H1 (cell line): ENCODE measurements around the gene OR7A10. TPM values are rescaled to one million over a fixed set of nuclear protein-coding genes. Genes with fewer than 3 reads are reported as not detected.

Experiments
- CTCF ChIA-PET: fragments of 300-600 bp; sonication (Branson Sonifier 250); formaldehyde crosslinking; loops from one replicate; lab custom pipeline; 2021; ENCODE audit not compliant: partially characterized antibody; lab: Charles Lee
- POLR2A ChIA-PET: fragments of 300-600 bp; sonication (Branson Sonifier 250); formaldehyde crosslinking; loops from one replicate; lab custom pipeline; 2021; ENCODE audit warnings: inconsistent platforms; ENCODE audit not compliant: partially characterized antibody; lab: Charles Lee
- DNase-seq, 2 experiments: peaks; one replicate each; pipeline versions ENCODE4 v3.0.0 to v3.0.0-alpha.2; 2010 to 2022; ENCODE audit warnings: low spot score in 2 of 2, low read depth in 1 of 2, mixed read lengths in 1 of 2
- FAIRE-seq: peaks from 2 replicates; lab custom pipeline; 2011; peaks lifted over from hg19 to GRCh38; lab: Jason Lieb, UNC
- H2AFZ ChIP-seq: 2 replicates; pipeline ENCODE4 v1.8.1; 2012; ENCODE audit warnings: low read length, inconsistent platforms
- H2AK5ac ChIP-seq: 2 replicates; pipeline ENCODE4 v1.6.1; 2013; ENCODE audit warnings: low read depth, low read length
- H2BK120ac ChIP-seq: replicated peaks from 2 replicates; pipeline ENCODE3; 2013; ENCODE audit warnings: low read depth, low read length, inconsistent platforms
- H2BK12ac ChIP-seq: 2 replicates; pipeline ENCODE4 v1.6.1; 2013; ENCODE audit warnings: low read depth, low read length
- H2BK15ac ChIP-seq: 2 replicates; pipeline ENCODE4 v1.6.1; 2013; ENCODE audit warnings: low read length
- H2BK20ac ChIP-seq: 2 replicates; pipeline ENCODE4 v1.6.1; 2013; ENCODE audit warnings: low read length
- H2BK5ac ChIP-seq: 2 replicates; pipeline ENCODE4 v1.6.1; 2013; ENCODE audit warnings: low read depth, low read length
- H3K14ac ChIP-seq: 2 replicates; pipeline ENCODE4 v1.6.1; 2013; ENCODE audit warnings: inconsistent platforms; ENCODE audit not compliant: insufficient read length
- H3K18ac ChIP-seq: 2 replicates; pipeline ENCODE4 v1.6.1; 2013; ENCODE audit warnings: low read length; ENCODE audit errors: extremely low read depth
- H3K23ac ChIP-seq: 2 replicates; pipeline ENCODE4 v1.6.1; 2013; ENCODE audit warnings: inconsistent platforms; ENCODE audit not compliant: insufficient read length
- H3K23me2 ChIP-seq: 2 replicates; pipeline ENCODE4 v1.6.1; 2013; ENCODE audit warnings: low read depth, low read length
- H3K27ac ChIP-seq: 2 replicates; pipeline ENCODE4 v1.6.1; 2011; ENCODE audit warnings: low read depth, low read length, inconsistent platforms
- H3K27me3 ChIP-seq, 4 experiments: replicated peaks in 1 of 4; 1 replicate in 1 of 4; 2 replicates in 3 of 4; pipeline versions ENCODE4 v1.6.1 to v1.8.1; 2011 to 2013; ENCODE audit warnings: low read length in 3 of 4, mild to moderate bottlenecking in 3 of 4, inconsistent platforms in 2 of 4, mixed read lengths in 2 of 4, moderate library complexity in 1 of 4; ENCODE audit not compliant: control insufficient read depth in 3 of 4, insufficient read depth in 3 of 4; ENCODE audit errors: extremely low read depth in 1 of 4
- H3K36me3 ChIP-seq, 4 experiments: 2 replicates each; pipeline versions ENCODE4 v1.6.1 to v1.8.1; 2011 to 2013; ENCODE audit warnings: mild to moderate bottlenecking in 4 of 4, low read length in 3 of 4, moderate library complexity in 2 of 4, control low read depth in 1 of 4, inconsistent platforms in 1 of 4; ENCODE audit not compliant: insufficient read depth in 4 of 4, control insufficient read depth in 2 of 4
- H3K4ac ChIP-seq: replicated peaks from 2 replicates; pipeline ENCODE3; 2013; ENCODE audit warnings: low read length, low read depth, mixed read lengths, inconsistent platforms; ENCODE audit not compliant: insufficient read length
- H3K4me1 ChIP-seq, 4 experiments: replicated peaks in 1 of 4; 1 replicate in 1 of 4; 2 replicates in 3 of 4; pipeline versions ENCODE4 v1.6.1 to v1.8.1; 2011 to 2013; ENCODE audit warnings: low read length in 3 of 4, inconsistent platforms in 2 of 4, mixed read lengths in 1 of 4; ENCODE audit not compliant: insufficient read depth in 4 of 4, control insufficient read depth in 3 of 4
- H3K4me2 ChIP-seq, 2 experiments: 2 replicates each; pipeline versions ENCODE4 v1.6.1 to v1.8.1; 2011 to 2013; ENCODE audit warnings: low read depth in 2 of 2, low read length in 2 of 2, control low read depth in 1 of 2, inconsistent platforms in 1 of 2, mild to moderate bottlenecking in 1 of 2; ENCODE audit not compliant: insufficient read depth in 1 of 2
- H3K4me3 ChIP-seq, 4 experiments: fragments of 200-600, 300-600 bp in 1 of 4; sonication (generic), shearing (Covaris generic), sonication (Bioruptor Twin) in 1 of 4; 2 replicates each; pipeline versions ENCODE4 v1.5.1 to v1.8.1; 2011 to 2016; ENCODE audit warnings: low read length in 4 of 4, low read depth in 3 of 4, control low read depth in 2 of 4, inconsistent platforms in 2 of 4, mild to moderate bottlenecking in 2 of 4, mixed read lengths in 1 of 4, moderate library complexity in 1 of 4; ENCODE audit not compliant: insufficient read depth in 2 of 4; ENCODE audit errors: extremely low read depth in 1 of 4
- H3K56ac ChIP-seq: replicated peaks from 2 replicates; pipeline ENCODE3; 2013; ENCODE audit warnings: low read depth, mild to moderate bottlenecking, mixed read lengths, low read length, inconsistent platforms; ENCODE audit not compliant: insufficient read length
- H3K79me1 ChIP-seq: 2 replicates; pipeline ENCODE4 v1.6.1; 2013; ENCODE audit warnings: low read depth, low read length, control low read depth
- H3K79me2 ChIP-seq, 2 experiments: 2 replicates each; pipeline versions ENCODE4 v1.6.1 to v1.8.1; 2012 to 2013; ENCODE audit warnings: low read length in 2 of 2, mild to moderate bottlenecking in 2 of 2, inconsistent platforms in 1 of 2; ENCODE audit not compliant: insufficient read depth in 2 of 2, control insufficient read depth in 1 of 2
- H3K9ac ChIP-seq, 4 experiments: replicated peaks in 1 of 4; 1 replicate in 1 of 4; 2 replicates in 3 of 4; pipeline versions ENCODE4 v1.6.1 to v1.8.1; 2011 to 2013; ENCODE audit warnings: low read depth in 3 of 4, low read length in 3 of 4, control low read depth in 2 of 4, mild to moderate bottlenecking in 2 of 4, moderate library complexity in 2 of 4, inconsistent platforms in 1 of 4; ENCODE audit errors: extremely low read depth in 1 of 4
- H3K9me3 ChIP-seq, 2 experiments: 2 replicates each; pipeline versions ENCODE4 v1.6.1 to v1.8.1; 2012 to 2013; ENCODE audit warnings: mild to moderate bottlenecking in 2 of 2, moderate library complexity in 2 of 2, control low read depth in 1 of 2, inconsistent platforms in 1 of 2, low read depth in 1 of 2, low read length in 1 of 2, mixed read lengths in 1 of 2; ENCODE audit not compliant: insufficient read depth in 2 of 2
- H4K20me1 ChIP-seq, 2 experiments: replicated peaks in 1 of 2; 2 replicates each; pipeline versions ENCODE3 to v1.8.1; 2011 to 2013; ENCODE audit warnings: inconsistent platforms in 2 of 2, low read length in 2 of 2, mild to moderate bottlenecking in 1 of 2; ENCODE audit not compliant: insufficient read depth in 2 of 2, control insufficient read depth in 1 of 2
- H4K5ac ChIP-seq: 2 replicates; pipeline ENCODE4 v1.6.1; 2013; ENCODE audit warnings: low read length, low read depth, mixed read lengths, inconsistent platforms; ENCODE audit not compliant: insufficient read length
- H4K8ac ChIP-seq: 2 replicates; pipeline ENCODE4 v1.8.0; 2013; ENCODE audit warnings: mild to moderate bottlenecking, moderate library complexity, low read length, inconsistent platforms; ENCODE audit not compliant: insufficient read depth; ENCODE audit errors: extremely low read depth
- H4K91ac ChIP-seq: replicated peaks from 2 replicates; pipeline ENCODE3; 2013; ENCODE audit warnings: low read length, mixed read lengths, inconsistent platforms; ENCODE audit not compliant: insufficient read length
- ASH2L ChIP-seq: fragments of 200-600, 300-600 bp; sonication (generic); IDR thresholded peaks from one replicate; pipeline ENCODE4 v1.7.1; 2017; ENCODE audit warnings: low read length
- CHD1 ChIP-seq: IDR thresholded peaks from 2 replicates; pipeline ENCODE4 v1.6.1; 2012; ENCODE audit warnings: low read depth, low read length, improper control_type of control experiment
- EZH2 ChIP-seq: fragments of 200-600 bp; sonication (generic); IDR thresholded peaks from 2 replicates; pipeline ENCODE4 v1.7.1; 2012; ENCODE audit warnings: low read depth, mild to moderate bottlenecking, moderate library complexity, low read length, inconsistent platforms; ENCODE audit not compliant: severe bottlenecking
- GTF2F1 ChIP-seq: IDR thresholded peaks from 2 replicates; pipeline ENCODE4 v1.6.1; 2012; ENCODE audit warnings: low read depth, low read length, improper control_type of control experiment, borderline replicate concordance
- KDM1A ChIP-seq: fragments of 200-600, 300-600 bp; sonication (generic); IDR thresholded peaks from 2 replicates; pipeline ENCODE4 v1.7.1; 2016; ENCODE audit warnings: mild to moderate bottlenecking, low read length, borderline replicate concordance
- RFX5 ChIP-seq: IDR thresholded peaks from 2 replicates; pipeline ENCODE4 v1.6.1; 2011; ENCODE audit warnings: low read depth, low read length, improper control_type of control experiment, borderline replicate concordance
- SIN3A ChIP-seq, 2 experiments: IDR thresholded peaks in 1 of 2; conservative IDR thresholded peaks in 1 of 2; 2 replicates each; pipeline ENCODE4 v1.6.1; 2011 to 2012; ENCODE audit warnings: low read length in 2 of 2, improper control_type of control experiment in 1 of 2, low read depth in 1 of 2, mild to moderate bottlenecking in 1 of 2
- SP2 ChIP-seq: IDR thresholded peaks from 2 replicates; pipeline ENCODE4 v1.6.1; 2012; ENCODE audit warnings: mild to moderate bottlenecking, low read length, inconsistent platforms
- TAF7 ChIP-seq: optimal IDR thresholded peaks from 2 replicates; pipeline ENCODE3; 2011; ENCODE audit warnings: low read depth, mild to moderate bottlenecking, inconsistent platforms, low read length, moderate library complexity, borderline replicate concordance
- WGBS, 2 experiments: shearing (Covaris generic) in 1 of 2; methylation state at CpG; one replicate each; pipeline versions ENCODE4 v1.1.6 to v1.1.7; 2013 to 2015; ENCODE audit warnings: low lambda C conversion rate in 2 of 2, mixed read lengths in 2 of 2, inconsistent platforms in 1 of 2, low coverage in 1 of 2, missing lambda C conversion rate in 1 of 2; ENCODE audit not compliant: insufficient replicate concordance in 2 of 2, insufficient coverage in 1 of 2, insufficient read length in 1 of 2; ENCODE audit errors: extremely low coverage in 1 of 2, missing lambda C conversion rate in 1 of 2; 5-methylcytosine and 5-hydroxymethylcytosine counted together
- polyA plus RNA-seq, 7 experiments: library from polyadenylated mRNA; depleted of rRNA in 3 of 7; stranded (reverse) in 5 of 7; unstranded in 2 of 7; fragments of >200 nt in 5 of 7; fragments of 200-250 nt in 2 of 7; gene quantifications; 1 replicate in 5 of 7; 2 replicates in 1 of 7; 4 replicates in 1 of 7; pipeline versions ENCODE4 v1.2.1 to v1.2.3, GENCODE V29; 2011 to 2013; ENCODE audit warnings: missing spikeins in 2 of 7, mixed read lengths in 2 of 7
- total RNA-seq: library from RNA; stranded (reverse); fragmentation: NEBNext Ultra II Directional; extraction: Animal tissue kit (Norgen Biotek cat#: 25700); gene quantifications from 2 replicates; pipeline ENCODE4 v1.2.1, GENCODE V29; 2021
- TF ChIP-seq, protein P1 (sequence below): IDR thresholded peaks from 2 replicates; pipeline ENCODE4 v1.6.1; 2011; ENCODE audit warnings: low read length, improper control_type of control experiment

Gene OR7A10
- total and polyA plus RNA-seq, 2 of the 8 experiments (the other 6 are each of a cell fraction or from before 2014, with no cell fraction given): not detected

DNA sequence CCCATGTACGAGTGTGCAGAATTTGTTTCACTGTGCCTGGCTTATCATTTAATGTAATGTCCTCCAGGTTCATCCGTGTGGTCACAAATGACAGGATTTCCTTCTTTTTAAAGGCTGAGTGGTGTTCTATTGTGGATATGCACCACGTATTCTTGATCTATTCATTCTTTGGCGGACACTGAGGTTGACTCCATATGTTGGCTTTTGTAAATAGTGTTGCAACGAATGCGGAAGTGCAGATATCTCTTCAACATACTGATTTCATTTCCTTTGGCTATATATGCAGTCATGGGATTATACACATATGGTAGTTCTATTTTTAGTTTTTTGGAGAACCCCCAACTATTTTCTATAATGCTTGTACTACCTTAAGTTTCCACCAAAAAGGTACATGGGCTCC is 26.8 kb downstream of the OR7A10 start:
- Histone ChIP-seq H3K14ac (no peak overlapping the region), H2AK5ac (no peak overlapping the region), H3K4me3 (no peak overlapping the region), H3K4me1 (no peaks in the 10 kb centered on the region), H3K9me3 (peaks cover 52 to 57% of the 10 kb centered on the region in 2 experiments), H2BK120ac (no peak overlapping the region), H3K36me3 (no peaks in the 10 kb centered on the region), H3K27ac (no peak overlapping the region), H2BK12ac (no peak overlapping the region), H3K9ac (no peak overlapping the region), H4K8ac (no peak overlapping the region), H3K4me2 (no peak overlapping the region), H3K18ac (no peak overlapping the region), H4K91ac (no peak overlapping the region), H2BK15ac (no peak overlapping the region), H3K27me3 (no peaks in the 10 kb centered on the region), H2AFZ (no peak overlapping the region), H2BK20ac (no peak overlapping the region), H4K5ac (no peak overlapping the region), H2BK5ac (no peak overlapping the region), H3K79me1 (no peaks in the 10 kb centered on the region), H3K79me2 (no peaks in the 10 kb centered on the region), H3K23me2 (no peaks in the 10 kb centered on the region), H3K56ac (no peak overlapping the region), H4K20me1 (no peaks in the 10 kb centered on the region), H3K23ac (no peak overlapping the region), H3K4ac (no peak overlapping the region)
- DNase-seq: no peak
- CTCF ChIA-PET: interaction anchor here (0.5 kb wide), 1 partner anchor 334 kb away, joined by 3 read pairs; no protein-coding TSS in a partner anchor
- TF ChIP-seq EZH2: no peak
- TF ChIP-seq TAF7: no peak
- TF ChIP-seq GTF2F1: no peak
- no peak for TF ChIP-seq KDM1A
- no peak for TF ChIP-seq RFX5
- TF ChIP-seq SIN3A (conservative IDR thresholded peaks at IDR 0.05 in 1 of 2, IDR thresholded peaks at IDR 0.05 in 1 of 2; ENCODE audit: low read depth in 1 of 2, low read length in 2 of 2): no peak
- TF ChIP-seq CHD1: no peak
- no peak for TF ChIP-seq SP2
- TF ChIP-seq, protein P1, sequence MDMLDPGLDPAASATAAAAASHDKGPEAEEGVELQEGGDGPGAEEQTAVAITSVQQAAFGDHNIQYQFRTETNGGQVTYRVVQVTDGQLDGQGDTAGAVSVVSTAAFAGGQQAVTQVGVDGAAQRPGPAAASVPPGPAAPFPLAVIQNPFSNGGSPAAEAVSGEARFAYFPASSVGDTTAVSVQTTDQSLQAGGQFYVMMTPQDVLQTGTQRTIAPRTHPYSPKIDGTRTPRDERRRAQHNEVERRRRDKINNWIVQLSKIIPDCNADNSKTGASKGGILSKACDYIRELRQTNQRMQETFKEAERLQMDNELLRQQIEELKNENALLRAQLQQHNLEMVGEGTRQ: no peak
- no peak for TF ChIP-seq ASH2L
- 66% methylated on average over 6 of the region's 6 CpGs; no CpG with 5 or more reads in 1 of the 2 experiments for WGBS, 2 experiments
- no peak for FAIRE-seq
- POLR2A ChIA-PET: no interaction called here
